ENCODE results near the gene CMIP. TPM values are rescaled to one million over a fixed set of nuclear protein-coding genes. Genes with fewer than 3 reads are reported as not detected.

CMIP gene
- total RNA-seq, 2 donors from 2014 or later: 30.1 to 95.1 TPM

DNA sequence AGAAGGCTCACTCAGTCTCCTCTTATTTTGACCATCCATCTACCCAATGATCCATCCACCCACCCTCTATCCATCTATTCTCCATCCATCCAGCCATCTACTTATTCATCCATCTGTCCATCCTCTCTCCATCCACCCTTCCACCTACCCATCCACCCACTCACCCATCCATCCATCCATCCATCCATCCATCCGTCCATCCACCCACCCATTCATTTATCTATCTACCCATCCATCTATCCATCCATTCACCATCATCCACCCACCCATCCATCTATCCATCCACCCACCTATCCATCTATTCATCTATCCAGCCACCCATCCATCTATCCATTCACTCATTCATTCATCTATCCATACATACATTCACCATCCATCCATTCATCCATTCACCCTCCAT lies 288.7 kb downstream of the CMIP start:
- H3K27ac ChIP-seq: no peak overlapping the region
- TF ChIP-seq, protein P1, sequence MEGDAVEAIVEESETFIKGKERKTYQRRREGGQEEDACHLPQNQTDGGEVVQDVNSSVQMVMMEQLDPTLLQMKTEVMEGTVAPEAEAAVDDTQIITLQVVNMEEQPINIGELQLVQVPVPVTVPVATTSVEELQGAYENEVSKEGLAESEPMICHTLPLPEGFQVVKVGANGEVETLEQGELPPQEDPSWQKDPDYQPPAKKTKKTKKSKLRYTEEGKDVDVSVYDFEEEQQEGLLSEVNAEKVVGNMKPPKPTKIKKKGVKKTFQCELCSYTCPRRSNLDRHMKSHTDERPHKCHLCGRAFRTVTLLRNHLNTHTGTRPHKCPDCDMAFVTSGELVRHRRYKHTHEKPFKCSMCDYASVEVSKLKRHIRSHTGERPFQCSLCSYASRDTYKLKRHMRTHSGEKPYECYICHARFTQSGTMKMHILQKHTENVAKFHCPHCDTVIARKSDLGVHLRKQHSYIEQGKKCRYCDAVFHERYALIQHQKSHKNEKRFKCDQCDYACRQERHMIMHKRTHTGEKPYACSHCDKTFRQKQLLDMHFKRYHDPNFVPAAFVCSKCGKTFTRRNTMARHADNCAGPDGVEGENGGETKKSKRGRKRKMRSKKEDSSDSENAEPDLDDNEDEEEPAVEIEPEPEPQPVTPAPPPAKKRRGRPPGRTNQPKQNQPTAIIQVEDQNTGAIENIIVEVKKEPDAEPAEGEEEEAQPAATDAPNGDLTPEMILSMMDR (IDR thresholded peaks at IDR 0.05): no peak
- TF ChIP-seq POLR2A (IDR thresholded peaks at IDR 0.05): no peak
- TF ChIP-seq POLR2AphosphoS5 (IDR thresholded peaks at IDR 0.05): no peak
- no peaks in the 10 kb centered on the region for H3K36me3 ChIP-seq
- peaks cover 4% of the 10 kb centered on the region for H3K4me1 ChIP-seq (replicated peaks)
- no peak for DNase-seq (ENCODE audit: low spot score)
- H3K4me3 ChIP-seq: no peak overlapping the region
- intact Hi-C loops (cut with DNase I): loop anchor here (10.0 kb wide), 1 partner anchor 528 kb away; no protein-coding TSS in a partner anchor
- no peaks in the 10 kb centered on the region for H3K27me3 ChIP-seq (replicated peaks; ENCODE audit: insufficient read depth)
- 93% methylated on average over 1 of the region's 1 CpG for WGBS
- H3K9me3 ChIP-seq: no peaks in the 10 kb centered on the region

GRCh38 chr16:81734632-81735434 lies 290.2 kb downstream of the CMIP start:
- TF ChIP-seq POLR2AphosphoS5 (IDR thresholded peaks at IDR 0.05) (no peak), POLR2A (IDR thresholded peaks at IDR 0.05) (no peak)
- TF ChIP-seq, protein P1 (IDR thresholded peaks at IDR 0.05): no peak
- intact Hi-C loops (cut with DNase I): loop anchor here (5.0 to 10.0 kb wide), 2 partner anchors 333 to 530 kb away; no protein-coding TSS in a partner anchor
- Histone ChIP-seq H3K36me3 (no peaks in the 10 kb centered on the region), H3K9me3 (no peaks in the 10 kb centered on the region), H3K4me3 (no peak overlapping the region), H3K4me1 (replicated peaks) (peaks cover 4% of the 10 kb centered on the region), H3K27ac (no peak overlapping the region), H3K27me3 (replicated peaks; ENCODE audit: insufficient read depth) (no peaks in the 10 kb centered on the region)
- WGBS: 95% methylated on average over 6 of the region's 6 CpGs
- no peak for DNase-seq (ENCODE audit: low spot score)

DNA sequence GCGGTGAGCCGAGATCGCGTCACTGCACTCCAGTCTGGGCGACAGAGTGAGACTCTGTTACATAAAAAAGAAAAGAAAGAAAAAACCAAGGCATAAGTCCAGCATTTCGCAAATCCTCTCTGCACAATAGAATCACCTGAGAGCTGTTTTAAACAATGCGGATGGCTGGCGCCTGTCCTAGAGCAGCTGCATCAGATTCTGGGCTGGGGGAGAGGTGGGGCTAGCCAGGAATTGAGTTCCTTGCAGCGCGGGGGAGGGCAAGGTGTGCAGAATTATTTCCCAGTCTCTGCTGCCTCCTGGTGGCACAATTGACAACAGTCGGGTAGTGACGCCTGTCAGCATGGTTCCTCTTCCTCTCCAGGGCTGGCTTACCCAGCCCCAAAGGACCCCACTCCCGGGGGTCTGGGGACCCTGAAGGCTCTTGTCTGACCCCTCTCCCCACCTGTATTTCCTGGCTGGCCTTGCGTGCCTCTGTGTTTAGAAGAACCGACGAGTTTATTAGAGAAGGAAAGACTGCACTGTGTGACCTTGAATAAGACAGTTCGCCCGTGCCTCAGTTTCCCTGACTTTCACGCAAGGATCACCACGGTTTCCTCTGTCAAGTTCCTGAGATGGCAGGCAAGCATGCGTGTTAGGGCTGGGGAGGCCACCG lies 293.4 kb downstream of the CMIP start:
- Histone ChIP-seq H3K4me3 (peak overlapping the region in 1 of 2 donors; percentile 17), H3K9me3 (no peaks in the 10 kb centered on the region), H3K27me3 (replicated peaks; ENCODE audit: insufficient read depth) (no peaks in the 10 kb centered on the region), H3K36me3 (no peaks in the 10 kb centered on the region), H3K27ac (peak overlapping the region; percentile 35 to 58), H3K4me1 (replicated peaks) (no peaks in the 10 kb centered on the region)
- DNase-seq (ENCODE audit: low spot score): peak; percentile 94
- intact Hi-C loops (cut with DNase I): loop anchor here (5.0 to 10.0 kb wide), 2 partner anchors 336 to 533 kb away; no protein-coding TSS in a partner anchor
- TF ChIP-seq, protein P1 (IDR thresholded peaks at IDR 0.05): peak; percentile 77 to 95 (median 92)
- peak; percentile 15 for TF ChIP-seq POLR2A (IDR thresholded peaks at IDR 0.05)
- TF ChIP-seq POLR2AphosphoS5 (IDR thresholded peaks at IDR 0.05): peak; percentile 92
- 9% methylated on average over 22 of the region's 22 CpGs for WGBS

GRCh38 chr16:81738783-81739496 lies 294.3 kb downstream of the CMIP start:
- intact Hi-C loops (cut with DNase I): loop anchor here (5.0 to 10.0 kb wide), 2 partner anchors 337 to 534 kb away; no protein-coding TSS in a partner anchor
- no peaks in the 10 kb centered on the region for H3K9me3 ChIP-seq
- no peaks in the 10 kb centered on the region for H3K4me1 ChIP-seq (replicated peaks)
- no peak overlapping the region for H3K4me3 ChIP-seq
- H3K27ac ChIP-seq: no peak overlapping the region
- no peaks in the 10 kb centered on the region for H3K27me3 ChIP-seq (replicated peaks; ENCODE audit: insufficient read depth)
- WGBS: 80% methylated on average over 18 of the region's 18 CpGs
- no peak for DNase-seq (ENCODE audit: low spot score)
- H3K36me3 ChIP-seq: no peaks in the 10 kb centered on the region
- no peak for TF ChIP-seq POLR2AphosphoS5 (IDR thresholded peaks at IDR 0.05)
- TF ChIP-seq, protein P1 (IDR thresholded peaks at IDR 0.05): no peak
- no peak for TF ChIP-seq POLR2A (IDR thresholded peaks at IDR 0.05)

Measured in prostate gland (tissue), 2 donors.